Cardiac muscle cell (in vitro differentiated cells and primary cell): Measurements from ENCODE around the gene NSD1. TPM values are rescaled to one million over a fixed set of nuclear protein-coding genes. Genes with fewer than 3 reads are reported as not detected.

Experiments
- DNase-seq, 2 donors: peaks; one replicate each; pipeline versions ENCODE4 v3.0.0 to v3.0.0-alpha.2; 2010 to 2017; ENCODE audit warnings: low read depth in 1 of 2, low spot score in 1 of 2
- H3K27ac ChIP-seq: fragments of 200-600 bp; sonication (generic); 2 replicates; pipeline ENCODE4 v1.5.1; 2016
- H3K27me3 ChIP-seq: fragments of 200-600 bp; sonication (generic); 2 replicates; pipeline ENCODE4 v1.6.0; 2016; ENCODE audit warnings: control low read depth
- H3K36me3 ChIP-seq: fragments of 200-600 bp; sonication (generic); 2 replicates; pipeline ENCODE4 v1.5.1; 2016; ENCODE audit warnings: control low read depth
- H3K4me1 ChIP-seq: fragments of 200-600 bp; sonication (generic); 2 replicates; pipeline ENCODE4 v1.8.1; 2017; ENCODE audit warnings: low read depth, mild to moderate bottlenecking, mixed run types
- H3K4me3 ChIP-seq: fragments of 200-600 bp; sonication (generic); 2 replicates; pipeline ENCODE4 v1.5.1; 2016; ENCODE audit warnings: mild to moderate bottlenecking
- H3K9me3 ChIP-seq: fragments of 200-600 bp; sonication (generic); 2 replicates; pipeline ENCODE4 v1.5.1; 2017; ENCODE audit warnings: low read depth, mild to moderate bottlenecking, control low read depth
- CTCF ChIP-seq: IDR thresholded peaks from 2 replicates; pipeline ENCODE4 v1.5.1; 2012; ENCODE audit warnings: low read depth, mild to moderate bottlenecking, low read length
- polyA plus RNA-seq: library from polyadenylated mRNA; unstranded; fragments of >200 nt; fragmentation: Nextera tagmentation; extraction: Ambion mirVana; gene quantifications from 2 replicates; pipeline ENCODE4 v1.2.1, GENCODE V29; 2016
- total RNA-seq: library from RNA; depleted of rRNA; stranded (reverse); fragments of >200 nt; gene quantifications from 2 replicates; pipeline ENCODE4 v1.2.3, GENCODE V29; 2016

Gene NSD1
- total and polyA plus RNA-seq, 2 experiments from 2014 or later = 37.8 to 37.9 TPM

- peak overlapping the region; percentile 50 for H3K27ac ChIP-seq
- DNase-seq = no peak
- H3K9me3 ChIP-seq = no peaks in the 10 kb centered on the region
- H3K4me3 ChIP-seq = no peak overlapping the region
- H3K27me3 ChIP-seq = no peaks in the 10 kb centered on the region
- H3K4me1 ChIP-seq = peaks cover 6% of the 10 kb centered on the region
- no peak for TF ChIP-seq CTCF
- peaks cover 13% of the 10 kb centered on the region for H3K36me3 ChIP-seq
These were observed 167.4 kb downstream of the NSD1 start for GRCh38 chr5:177300951-177301350.

GRCh38 chr5:177301503-177302165 lies 168.1 kb downstream of the NSD1 start:
- DNase-seq = no peak
- H3K36me3 ChIP-seq = peaks cover 15% of the 10 kb centered on the region
- peak overlapping the region; percentile 42 for H3K27ac ChIP-seq
- H3K9me3 ChIP-seq = no peaks in the 10 kb centered on the region
- H3K4me1 ChIP-seq = peaks cover 6% of the 10 kb centered on the region
- no peaks in the 10 kb centered on the region for H3K27me3 ChIP-seq
- H3K4me3 ChIP-seq = no peak overlapping the region
- TF ChIP-seq CTCF = no peak

- Histone ChIP-seq H3K4me1 (peaks cover 6% of the 10 kb centered on the region), H3K4me3 (peak overlapping the region; percentile 76), H3K9me3 (no peaks in the 10 kb centered on the region), H3K27me3 (no peaks in the 10 kb centered on the region), H3K36me3 (peaks cover 18% of the 10 kb centered on the region), H3K27ac (peak overlapping the region; percentile 42)
- DNase-seq = peak in 1 of 2 donors; percentile 22
- TF ChIP-seq CTCF = peak; percentile 23
These were observed 169.0 kb downstream of the NSD1 start for GRCh38 chr5:177302354-177303110.

GRCh38 chr5:177303121-177303924 lies 169.8 kb downstream of the NSD1 start, which contains the start of the genes PRELID1 and RAB24:
TSS of gene PRELID1 (plus strand) at chr5:177303799. CDS start at chr5:177303986, 187 bp downstream.
TSS of gene RAB24 (minus strand) at chr5:177303719. CDS start at chr5:177303288, 431 bp downstream.
- peak within 1 kb of the TSS; percentile 55 for H3K27ac ChIP-seq
- no peaks in the 10 kb centered on the region for H3K27me3 ChIP-seq
- DNase-seq = peak; percentile 86 to 94
- peaks cover 6% of the 10 kb centered on the region for H3K4me1 ChIP-seq
- peak; percentile 40 for TF ChIP-seq CTCF
- H3K9me3 ChIP-seq = no peaks in the 10 kb centered on the region
- peak within 1 kb of the TSS; percentile 76 for H3K4me3 ChIP-seq
- peaks cover 18% of the 10 kb centered on the region for H3K36me3 ChIP-seq

GRCh38 chr5:177303925-177304391 lies 170.4 kb downstream of the NSD1 start:
- H3K9me3 ChIP-seq = no peaks in the 10 kb centered on the region
- peak overlapping the region; percentile 55 for H3K27ac ChIP-seq
- peak overlapping the region; percentile 76 for H3K4me3 ChIP-seq
- no peaks in the 10 kb centered on the region for H3K27me3 ChIP-seq
- DNase-seq = peak in 1 of 2 donors; percentile 25
- peaks cover 18% of the 10 kb centered on the region for H3K36me3 ChIP-seq
- no peak for TF ChIP-seq CTCF
- H3K4me1 ChIP-seq = peaks cover 6% of the 10 kb centered on the region
